Raji (cell line): ENCODE measurements around the gene GAS1.

Experiments used
- POLR2A ChIP-seq: IDR thresholded peaks from 2 replicates; pipeline ENCODE4 v1.6.1; 2011; ENCODE audit warnings: low read depth, low read length, control low read depth; ENCODE audit not compliant: insufficient read depth

Gene GAS1

GRCh38 chr9:86971742-86972141 is 24.4 kb upstream of the GAS1 start:
- TF ChIP-seq POLR2A: no peak

DNA sequence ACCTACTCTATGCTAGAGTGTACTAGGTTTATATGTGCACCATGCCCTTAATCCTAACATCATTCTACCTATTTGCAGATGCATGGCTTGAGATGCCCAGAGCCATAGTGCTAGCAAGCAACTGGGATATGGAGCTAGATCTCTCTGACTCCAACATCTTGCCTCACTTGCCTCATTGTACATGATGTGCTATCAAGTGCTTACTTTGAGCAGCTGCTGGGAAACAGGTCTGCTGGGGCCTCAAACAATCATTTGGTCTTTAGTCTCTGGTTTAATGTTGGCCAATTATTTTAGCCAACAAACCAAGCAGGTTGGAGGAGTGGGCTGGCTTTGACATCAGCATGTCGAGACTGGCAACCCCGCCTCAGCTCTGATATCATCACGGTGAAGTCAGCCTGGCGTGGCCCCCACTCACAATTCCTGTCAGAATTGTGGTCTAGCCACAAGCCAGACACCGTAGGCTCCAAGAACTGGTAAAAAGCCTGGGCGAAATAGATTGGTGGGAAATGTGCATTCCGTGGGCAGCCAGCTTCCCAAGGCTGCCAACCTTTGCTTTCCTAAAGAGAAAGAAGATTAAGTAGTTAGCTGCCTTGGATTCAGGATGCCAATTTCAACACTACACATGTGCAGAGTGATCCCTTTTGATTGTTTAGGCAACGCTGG is 21.1 kb upstream of the GAS1 start:
- TF ChIP-seq POLR2A: no peak

GRCh38 chr9:86966852-86967511 is 19.7 kb upstream of the GAS1 start:
- no peak for TF ChIP-seq POLR2A

- no peak for TF ChIP-seq POLR2A
Measured at GRCh38 chr9:86965636-86966395, 18.5 kb upstream of the GAS1 start.

DNA sequence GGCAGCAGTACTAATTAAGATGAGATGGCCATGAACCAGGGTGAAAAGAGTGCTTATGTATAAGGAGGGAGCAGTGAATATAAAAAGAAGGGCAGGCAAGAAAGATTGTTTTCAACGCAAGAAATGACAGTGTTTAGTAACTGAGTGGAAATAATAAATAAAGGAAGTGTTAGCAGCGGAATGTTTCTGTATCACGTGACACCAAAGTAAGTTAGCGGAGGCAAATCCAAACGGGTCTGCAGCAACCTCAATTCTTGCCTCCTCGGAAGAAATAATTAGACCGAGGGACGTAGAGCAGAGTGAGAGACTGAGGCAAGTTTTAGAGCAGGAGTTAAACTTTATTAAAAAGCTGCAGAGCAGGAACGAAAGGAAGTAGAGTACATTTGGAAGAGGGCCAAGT is 15.4 kb upstream of the GAS1 start:
- no peak for TF ChIP-seq POLR2A

GRCh38 chr9:86960938-86961337 is 13.6 kb upstream of the GAS1 start:
- TF ChIP-seq POLR2A: no peak

- no peak for TF ChIP-seq POLR2A
Measured at GRCh38 chr9:86958203-86958602, 10.9 kb upstream of the GAS1 start.

GRCh38 chr9:86955561-86955960 is 8.3 kb upstream of the GAS1 start:
- no peak for TF ChIP-seq POLR2A

- no peak for TF ChIP-seq POLR2A
Measured at GRCh38 chr9:86955042-86955441, 7.7 kb upstream of the GAS1 start.

DNA sequence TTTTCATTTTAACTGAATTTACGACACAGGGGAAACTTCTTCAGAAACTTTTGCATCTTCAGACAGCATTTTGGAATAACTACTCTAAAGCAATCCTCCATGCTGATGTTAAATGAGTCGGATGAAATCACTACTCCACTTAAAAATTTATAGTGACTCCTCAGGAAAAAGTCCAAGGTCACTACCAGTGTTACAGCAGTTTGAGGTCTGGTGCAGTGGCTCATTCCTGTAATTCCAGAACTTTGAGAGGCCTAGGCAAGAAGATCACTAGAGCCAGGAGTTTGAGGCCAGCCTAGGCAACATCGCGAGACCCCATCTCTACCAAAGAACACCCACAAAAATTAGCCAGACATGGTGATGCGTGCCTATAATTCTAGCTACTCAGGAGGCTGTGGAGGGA is 5.9 kb upstream of the GAS1 start:
- no peak for TF ChIP-seq POLR2A

DNA sequence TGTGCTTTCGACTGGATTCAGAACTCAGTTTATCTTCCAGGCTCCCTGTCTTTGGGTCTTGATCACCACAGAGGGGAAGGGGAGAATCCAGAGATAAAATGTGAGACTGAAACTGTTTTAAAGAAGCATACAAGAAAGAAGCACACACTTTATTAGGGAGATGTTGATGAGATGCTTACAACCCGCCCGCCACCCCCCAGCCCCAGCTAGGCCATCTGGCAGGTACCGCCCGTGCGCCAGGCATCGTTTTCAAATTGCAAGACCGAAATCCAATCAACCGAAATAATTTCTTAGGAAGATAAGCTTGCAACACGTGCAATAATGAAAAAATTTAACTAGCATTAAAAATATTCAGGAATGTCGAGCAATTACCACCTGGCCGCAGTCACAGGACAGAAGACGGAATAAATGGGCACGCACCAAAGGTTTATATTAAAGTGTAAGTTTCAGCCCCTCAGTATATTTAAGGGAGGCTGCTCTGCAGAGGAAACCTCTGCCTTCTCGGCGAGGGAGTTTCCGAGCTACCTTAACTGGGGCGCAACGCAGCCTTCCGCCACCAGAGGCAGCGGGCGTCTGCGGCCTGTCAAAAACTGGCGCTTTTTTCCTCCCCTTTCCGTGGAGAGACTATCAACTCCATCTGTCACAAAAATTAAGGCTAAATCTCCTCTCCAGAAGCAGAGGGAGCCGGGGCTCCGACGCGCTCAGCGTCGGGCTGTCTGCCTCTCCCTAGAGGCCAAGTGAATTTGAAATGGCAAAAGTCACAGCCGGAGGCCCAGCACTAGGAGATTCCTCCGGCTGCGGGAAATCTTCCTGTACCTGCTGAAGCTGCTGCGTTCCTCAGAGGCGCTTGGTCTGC is 996 bp upstream of the GAS1 start:
- no peak for TF ChIP-seq POLR2A

- no peak for TF ChIP-seq POLR2A
Measured at GRCh38 chr9:86946201-86947145, 833 bp downstream of the GAS1 start.

DNA sequence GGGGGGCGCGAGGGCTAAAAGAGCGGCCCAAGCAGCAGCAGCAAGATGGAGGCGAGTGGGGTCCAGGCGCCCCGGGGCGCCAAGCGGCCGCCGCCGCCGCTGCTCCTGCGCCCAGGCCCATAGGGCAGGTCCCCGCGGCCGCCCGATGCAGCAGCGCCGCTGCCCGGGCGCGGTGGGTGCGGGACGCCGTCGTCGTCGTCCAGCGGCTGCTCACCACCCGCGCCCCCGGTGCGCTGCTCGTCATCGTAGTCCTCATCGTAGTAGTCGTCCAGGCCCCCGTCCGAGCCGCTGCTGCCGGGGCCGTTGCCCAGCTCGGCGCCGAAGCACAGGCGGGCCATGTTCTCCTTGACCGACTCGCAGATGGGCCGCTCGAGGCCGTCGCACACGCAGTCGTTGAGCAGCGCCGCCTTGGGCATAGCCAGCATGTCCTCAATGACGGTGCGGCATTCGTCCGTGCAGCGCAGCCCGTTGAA is 1.5 kb downstream of the GAS1 start:
- no peak for TF ChIP-seq POLR2A
